HepG2 (cell line): Measurements from ENCODE around the gene CLASP2.

Source experiments
- CHD4 ChIP-seq: fragments of 200-600 bp; sonication (generic); IDR thresholded peaks from 2 replicates; pipeline ENCODE4 v1.7.0; 2017; ENCODE audit warnings: mild to moderate bottlenecking, low read length, borderline replicate concordance
- FOXJ3 ChIP-seq: sonication (generic); formaldehyde crosslinking; IDR thresholded peaks from 2 replicates; pipeline ENCODE4 v1.4.0; 2020; ENCODE audit warnings: missing genetic modification reagents, mild to moderate bottlenecking, borderline replicate concordance
- MLX ChIP-seq: IDR thresholded peaks from 2 replicates; pipeline ENCODE4 v1.6.1; 2016
- NFYB ChIP-seq: sonication (generic); formaldehyde crosslinking; IDR thresholded peaks from 2 replicates; pipeline ENCODE4 v1.4.0; 2020; ENCODE audit warnings: missing genetic modification reagents
- SIN3A ChIP-seq: IDR thresholded peaks from 2 replicates; pipeline ENCODE4 v1.6.1; 2011; ENCODE audit warnings: low read depth, mild to moderate bottlenecking, control low read depth, low read length, borderline replicate concordance
- SPEN ChIP-seq: sonication (generic); formaldehyde crosslinking; IDR thresholded peaks from 2 replicates; pipeline ENCODE4 v1.5.1; 2020; ENCODE audit warnings: low read depth, mild to moderate bottlenecking, missing genetic modification reagents
- ZNF558 ChIP-seq: sonication (generic); formaldehyde crosslinking; IDR thresholded peaks from 2 replicates; pipeline ENCODE4 v1.9.0; 2022; ENCODE audit warnings: mild to moderate bottlenecking, missing genetic modification reagents, borderline replicate concordance
- ZNF784 ChIP-seq: sonication (generic); formaldehyde crosslinking; IDR thresholded peaks from 2 replicates; pipeline ENCODE4 v1.5.1; 2020; ENCODE audit warnings: missing genetic modification reagents, mild to moderate bottlenecking, borderline replicate concordance
- TF ChIP-seq, protein P1 (sequence below): sonication (generic); formaldehyde crosslinking; IDR thresholded peaks from 2 replicates; pipeline ENCODE4 v1.4.0; 2020; ENCODE audit warnings: missing genetic modification reagents, borderline replicate concordance
- TF ChIP-seq, protein P2 (sequence below): sonication (generic); formaldehyde crosslinking; IDR thresholded peaks from 2 replicates; pipeline ENCODE4 v1.5.0; 2020; ENCODE audit warnings: mild to moderate bottlenecking, missing genetic modification reagents, moderate library complexity
- TF ChIP-seq, protein P3 (sequence below): sonication (generic); formaldehyde crosslinking; conservative IDR thresholded peaks from 2 replicates; pipeline ENCODE4 v1.5.0; 2020; ENCODE audit warnings: missing genetic modification reagents

DNA sequence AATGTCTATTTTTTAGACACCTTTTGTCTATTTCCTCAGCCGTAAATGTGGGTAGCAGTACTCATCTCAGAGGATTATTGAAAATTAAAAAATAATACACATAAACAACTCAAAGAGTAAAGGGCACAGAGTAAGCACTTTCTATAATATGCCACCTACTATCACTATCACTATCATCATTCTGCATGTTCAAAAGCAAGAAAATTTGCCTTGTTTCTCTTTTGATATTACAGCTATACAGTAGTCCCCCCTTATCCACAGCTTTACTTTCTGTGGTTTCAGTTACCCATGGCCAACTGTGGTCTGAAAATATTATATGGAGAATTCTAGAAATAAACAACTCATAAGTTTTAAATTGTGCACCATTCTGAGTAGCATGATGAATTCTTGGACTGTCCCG is 27.7 kb downstream of the CLASP2 start:
- TF ChIP-seq, protein P1, sequence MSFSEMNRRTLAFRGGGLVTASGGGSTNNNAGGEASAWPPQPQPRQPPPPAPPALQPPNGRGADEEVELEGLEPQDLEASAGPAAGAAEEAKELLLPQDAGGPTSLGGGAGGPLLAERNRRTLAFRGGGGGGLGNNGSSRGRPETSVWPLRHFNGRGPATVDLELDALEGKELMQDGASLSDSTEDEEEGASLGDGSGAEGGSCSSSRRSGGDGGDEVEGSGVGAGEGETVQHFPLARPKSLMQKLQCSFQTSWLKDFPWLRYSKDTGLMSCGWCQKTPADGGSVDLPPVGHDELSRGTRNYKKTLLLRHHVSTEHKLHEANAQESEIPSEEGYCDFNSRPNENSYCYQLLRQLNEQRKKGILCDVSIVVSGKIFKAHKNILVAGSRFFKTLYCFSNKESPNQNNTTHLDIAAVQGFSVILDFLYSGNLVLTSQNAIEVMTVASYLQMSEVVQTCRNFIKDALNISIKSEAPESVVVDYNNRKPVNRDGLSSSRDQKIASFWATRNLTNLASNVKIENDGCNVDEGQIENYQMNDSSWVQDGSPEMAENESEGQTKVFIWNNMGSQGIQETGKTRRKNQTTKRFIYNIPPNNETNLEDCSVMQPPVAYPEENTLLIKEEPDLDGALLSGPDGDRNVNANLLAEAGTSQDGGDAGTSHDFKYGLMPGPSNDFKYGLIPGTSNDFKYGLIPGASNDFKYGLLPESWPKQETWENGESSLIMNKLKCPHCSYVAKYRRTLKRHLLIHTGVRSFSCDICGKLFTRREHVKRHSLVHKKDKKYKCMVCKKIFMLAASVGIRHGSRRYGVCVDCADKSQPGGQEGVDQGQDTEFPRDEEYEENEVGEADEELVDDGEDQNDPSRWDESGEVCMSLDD (CRISPR knock-in tag), result no peak
- TF ChIP-seq SPEN (no peak), FOXJ3 (no peak), SIN3A (no peak), ZNF784 (CRISPR knock-in tag) (no peak), ZNF558 (CRISPR knock-in tag) (no peak), NFYB (no peak), MLX (no peak), CHD4 (no peak)
- TF ChIP-seq, protein P2, sequence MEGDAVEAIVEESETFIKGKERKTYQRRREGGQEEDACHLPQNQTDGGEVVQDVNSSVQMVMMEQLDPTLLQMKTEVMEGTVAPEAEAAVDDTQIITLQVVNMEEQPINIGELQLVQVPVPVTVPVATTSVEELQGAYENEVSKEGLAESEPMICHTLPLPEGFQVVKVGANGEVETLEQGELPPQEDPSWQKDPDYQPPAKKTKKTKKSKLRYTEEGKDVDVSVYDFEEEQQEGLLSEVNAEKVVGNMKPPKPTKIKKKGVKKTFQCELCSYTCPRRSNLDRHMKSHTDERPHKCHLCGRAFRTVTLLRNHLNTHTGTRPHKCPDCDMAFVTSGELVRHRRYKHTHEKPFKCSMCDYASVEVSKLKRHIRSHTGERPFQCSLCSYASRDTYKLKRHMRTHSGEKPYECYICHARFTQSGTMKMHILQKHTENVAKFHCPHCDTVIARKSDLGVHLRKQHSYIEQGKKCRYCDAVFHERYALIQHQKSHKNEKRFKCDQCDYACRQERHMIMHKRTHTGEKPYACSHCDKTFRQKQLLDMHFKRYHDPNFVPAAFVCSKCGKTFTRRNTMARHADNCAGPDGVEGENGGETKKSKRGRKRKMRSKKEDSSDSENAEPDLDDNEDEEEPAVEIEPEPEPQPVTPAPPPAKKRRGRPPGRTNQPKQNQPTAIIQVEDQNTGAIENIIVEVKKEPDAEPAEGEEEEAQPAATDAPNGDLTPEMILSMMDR (CRISPR knock-in tag), result no peak
- TF ChIP-seq, protein P3, sequence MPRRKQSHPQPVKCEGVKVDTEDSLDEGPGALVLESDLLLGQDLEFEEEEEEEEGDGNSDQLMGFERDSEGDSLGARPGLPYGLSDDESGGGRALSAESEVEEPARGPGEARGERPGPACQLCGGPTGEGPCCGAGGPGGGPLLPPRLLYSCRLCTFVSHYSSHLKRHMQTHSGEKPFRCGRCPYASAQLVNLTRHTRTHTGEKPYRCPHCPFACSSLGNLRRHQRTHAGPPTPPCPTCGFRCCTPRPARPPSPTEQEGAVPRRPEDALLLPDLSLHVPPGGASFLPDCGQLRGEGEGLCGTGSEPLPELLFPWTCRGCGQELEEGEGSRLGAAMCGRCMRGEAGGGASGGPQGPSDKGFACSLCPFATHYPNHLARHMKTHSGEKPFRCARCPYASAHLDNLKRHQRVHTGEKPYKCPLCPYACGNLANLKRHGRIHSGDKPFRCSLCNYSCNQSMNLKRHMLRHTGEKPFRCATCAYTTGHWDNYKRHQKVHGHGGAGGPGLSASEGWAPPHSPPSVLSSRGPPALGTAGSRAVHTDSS (CRISPR knock-in tag), result no peak
